ENCODE measurements around the gene RPEL1.
"Not testable (repeated sequence)": the region's sequence is repeated elsewhere in the genome, so short reads cannot be mapped to it uniquely, and the experiment has no call there.

The RPEL1 gene

DNA sequence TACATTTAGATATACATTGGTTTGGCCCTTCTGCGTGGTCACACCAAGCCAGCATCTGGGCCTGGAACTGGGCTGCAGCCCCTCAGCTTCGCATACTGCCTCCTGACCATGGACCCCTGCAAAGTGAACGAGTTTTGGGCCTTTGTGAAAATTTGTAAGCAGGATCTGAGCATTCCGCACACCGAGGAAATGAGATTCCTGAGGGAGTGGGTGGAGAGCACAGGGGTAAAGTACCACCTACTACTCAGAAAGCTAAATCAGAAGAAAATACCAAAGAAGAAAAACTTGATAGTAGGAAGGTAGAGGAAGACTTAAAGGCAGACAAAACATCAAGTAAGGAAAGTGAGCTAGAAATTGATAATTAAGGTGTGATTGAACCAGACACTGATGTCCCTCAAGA, 30.1 kb upstream of the RPEL1 start:
- intact Hi-C loops (cut with DNase I; ENCODE audit: low total_unique reads) = no loop called here
- peak in 1 of 2 donors; percentile 17 for DNase-seq
- peaks cover 0 to under 1% (median 0%) of the 10 kb centered on the region in 3 donors for H3K9me3 ChIP-seq
- H3K4me1 ChIP-seq = peaks cover 0 to 5% (median 0%) of the 10 kb centered on the region in 4 donors
- no peak overlapping the region for H3K27ac ChIP-seq
- H3K36me3 ChIP-seq = no peaks in the 10 kb centered on the region
- H3K4me3 ChIP-seq = no peak overlapping the region
- no peaks in the 10 kb centered on the region for H3K27me3 ChIP-seq
- TF ChIP-seq, protein P1, sequence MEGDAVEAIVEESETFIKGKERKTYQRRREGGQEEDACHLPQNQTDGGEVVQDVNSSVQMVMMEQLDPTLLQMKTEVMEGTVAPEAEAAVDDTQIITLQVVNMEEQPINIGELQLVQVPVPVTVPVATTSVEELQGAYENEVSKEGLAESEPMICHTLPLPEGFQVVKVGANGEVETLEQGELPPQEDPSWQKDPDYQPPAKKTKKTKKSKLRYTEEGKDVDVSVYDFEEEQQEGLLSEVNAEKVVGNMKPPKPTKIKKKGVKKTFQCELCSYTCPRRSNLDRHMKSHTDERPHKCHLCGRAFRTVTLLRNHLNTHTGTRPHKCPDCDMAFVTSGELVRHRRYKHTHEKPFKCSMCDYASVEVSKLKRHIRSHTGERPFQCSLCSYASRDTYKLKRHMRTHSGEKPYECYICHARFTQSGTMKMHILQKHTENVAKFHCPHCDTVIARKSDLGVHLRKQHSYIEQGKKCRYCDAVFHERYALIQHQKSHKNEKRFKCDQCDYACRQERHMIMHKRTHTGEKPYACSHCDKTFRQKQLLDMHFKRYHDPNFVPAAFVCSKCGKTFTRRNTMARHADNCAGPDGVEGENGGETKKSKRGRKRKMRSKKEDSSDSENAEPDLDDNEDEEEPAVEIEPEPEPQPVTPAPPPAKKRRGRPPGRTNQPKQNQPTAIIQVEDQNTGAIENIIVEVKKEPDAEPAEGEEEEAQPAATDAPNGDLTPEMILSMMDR (IDR thresholded peaks at IDR 0.05) = no peak

DNA sequence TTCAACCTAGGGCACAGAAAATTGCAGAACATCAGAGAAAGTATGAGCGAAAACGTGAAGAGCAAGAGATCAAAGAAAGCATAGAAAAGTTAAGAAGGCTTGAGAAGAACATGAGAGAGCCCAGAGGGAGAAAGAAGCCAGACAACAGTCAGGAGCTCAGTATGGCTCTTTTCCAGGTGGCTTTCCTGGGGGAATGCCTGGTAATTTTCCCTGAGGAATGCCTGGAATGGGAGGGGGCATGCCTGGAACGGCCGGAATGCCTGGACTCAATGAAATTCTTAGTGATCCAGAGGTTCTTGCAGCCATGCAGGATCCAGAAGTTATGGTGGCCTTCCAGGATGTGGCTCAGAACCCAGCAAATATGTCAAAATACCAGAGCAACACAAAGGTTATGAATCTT, 29.3 kb upstream of the RPEL1 start:
- H3K9me3 ChIP-seq; H3K4me3 ChIP-seq; H3K36me3 ChIP-seq; H3K27ac ChIP-seq; H3K4me1 ChIP-seq; intact Hi-C loops (cut with DNase I; ENCODE audit: low total_unique reads); H3K27me3 ChIP-seq: not testable (repeated sequence)
- peak in 1 of 2 donors; percentile 24 for DNase-seq

DNA sequence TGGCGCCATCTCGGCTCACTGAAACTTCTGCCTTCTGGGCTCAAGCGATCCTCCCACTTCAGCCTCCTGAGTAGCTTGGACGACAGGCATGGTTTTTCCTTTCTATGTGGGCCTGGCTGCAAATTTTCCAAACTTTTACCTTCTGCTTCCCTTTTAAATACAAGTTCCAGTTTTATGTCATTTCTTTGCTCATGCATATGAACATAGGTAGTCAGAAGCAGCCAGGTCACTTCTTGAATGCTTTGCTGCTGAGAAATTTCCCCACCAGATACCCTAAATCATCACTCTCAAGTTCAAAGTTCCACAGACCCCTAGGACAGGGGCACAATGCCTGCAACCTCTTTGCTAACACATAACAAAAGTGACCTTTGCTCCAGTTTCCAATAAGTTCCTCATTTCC, 21.6 kb upstream of the RPEL1 start:
- peaks cover 0 to 20% (median 18%) of the 10 kb centered on the region in 3 donors for H3K9me3 ChIP-seq
- no peaks in the 10 kb centered on the region for H3K27me3 ChIP-seq
- H3K27ac ChIP-seq = no peak overlapping the region
- intact Hi-C loops (cut with DNase I; ENCODE audit: low total_unique reads) = no loop called here
- H3K4me3 ChIP-seq = no peak overlapping the region
- TF ChIP-seq, protein P1 (IDR thresholded peaks at IDR 0.05) = no peak
- DNase-seq = no peak
- no peaks in the 10 kb centered on the region for H3K36me3 ChIP-seq
- H3K4me1 ChIP-seq = peaks cover 0 to 17% (median 7%) of the 10 kb centered on the region in 4 donors

DNA sequence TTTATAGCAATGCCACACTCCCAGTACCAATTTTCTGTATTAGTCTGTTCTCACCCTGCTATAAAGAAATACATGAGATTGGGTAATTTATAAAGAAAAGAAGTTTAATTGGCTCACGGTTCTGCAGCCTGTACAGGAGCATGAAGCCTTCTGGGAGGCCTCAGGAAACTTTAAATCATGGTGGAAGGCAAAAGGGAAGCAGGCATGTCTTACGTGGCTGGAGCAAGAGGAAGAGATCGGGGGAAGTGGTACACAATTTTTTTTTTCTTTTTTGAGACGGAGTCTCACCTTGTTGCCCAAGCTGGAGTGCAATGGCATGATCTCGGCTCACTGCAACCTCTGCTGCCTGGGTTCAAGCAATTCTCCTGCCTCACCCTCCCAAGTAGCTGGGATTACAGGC, 21.0 kb upstream of the RPEL1 start:
- peaks cover 0 to 23% (median 9%) of the 10 kb centered on the region in 4 donors for H3K4me1 ChIP-seq
- DNase-seq; H3K4me3 ChIP-seq; H3K36me3 ChIP-seq; H3K27me3 ChIP-seq; intact Hi-C loops (cut with DNase I; ENCODE audit: low total_unique reads); H3K27ac ChIP-seq: not testable (repeated sequence)
- peaks cover 0 to 20% (median 18%) of the 10 kb centered on the region in 3 donors for H3K9me3 ChIP-seq

DNA sequence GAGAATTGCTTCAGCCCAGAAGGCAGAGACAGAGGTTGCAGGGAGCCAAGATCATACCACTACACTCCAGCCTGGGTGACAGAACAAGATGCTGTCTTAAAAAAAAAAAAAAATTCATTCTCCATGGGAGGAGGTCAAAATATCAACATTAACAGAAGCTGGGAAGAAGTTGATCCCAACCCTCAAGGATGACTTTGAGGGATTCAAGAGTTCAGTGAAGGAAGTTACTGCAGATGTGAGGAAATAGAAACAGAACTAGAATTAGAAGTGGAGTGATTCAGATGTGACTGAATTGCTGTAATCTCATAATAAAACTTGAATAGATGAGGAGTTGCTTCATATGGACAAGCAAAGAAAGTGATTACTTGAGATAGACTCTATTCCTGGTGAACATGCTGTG, 19.7 kb upstream of the RPEL1 start:
- DNase-seq = no peak
- Histone ChIP-seq H3K4me3 (no peak overlapping the region), H3K9me3 (peaks cover 0 to 20% (median 18%) of the 10 kb centered on the region in 3 donors), H3K27me3 (no peaks in the 10 kb centered on the region), H3K4me1 (peaks cover 0 to 35% (median 19%) of the 10 kb centered on the region in 4 donors), H3K36me3 (no peaks in the 10 kb centered on the region), H3K27ac (no peak overlapping the region)
- TF ChIP-seq, protein P1 (IDR thresholded peaks at IDR 0.05) = no peak
- intact Hi-C loops (cut with DNase I; ENCODE audit: low total_unique reads) = no loop called here

DNA sequence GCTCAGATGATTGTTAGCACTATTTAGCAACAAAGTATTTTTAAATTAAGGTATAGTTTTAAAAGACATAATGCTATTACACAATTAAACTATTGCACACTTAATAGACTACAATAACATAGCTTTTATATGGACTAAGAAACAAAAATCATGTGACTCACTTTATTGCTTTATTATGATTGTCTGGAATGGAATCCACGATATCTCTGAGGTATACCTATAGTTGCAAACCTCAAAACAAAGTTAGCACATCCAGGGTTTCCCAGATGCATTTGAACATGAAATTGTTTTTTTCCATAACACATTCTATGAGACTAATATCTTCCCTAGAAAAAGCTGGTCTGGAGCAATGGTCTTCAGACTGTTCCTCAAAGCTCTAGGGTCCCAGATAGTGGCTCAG, 18.3 kb upstream of the RPEL1 start:
- peak overlapping the region; percentile 61 to 69 for H3K27ac ChIP-seq
- intact Hi-C loops (cut with DNase I; ENCODE audit: low total_unique reads) = no loop called here
- H3K36me3 ChIP-seq = no peaks in the 10 kb centered on the region
- H3K4me1 ChIP-seq = peaks cover 0 to 47% (median 29%) of the 10 kb centered on the region in 4 donors
- TF ChIP-seq, protein P1 (IDR thresholded peaks at IDR 0.05) = no peak
- no peaks in the 10 kb centered on the region for H3K27me3 ChIP-seq
- H3K9me3 ChIP-seq = peaks cover 0 to 20% (median 18%) of the 10 kb centered on the region in 3 donors
- H3K4me3 ChIP-seq = no peak overlapping the region
- DNase-seq = no peak

DNA sequence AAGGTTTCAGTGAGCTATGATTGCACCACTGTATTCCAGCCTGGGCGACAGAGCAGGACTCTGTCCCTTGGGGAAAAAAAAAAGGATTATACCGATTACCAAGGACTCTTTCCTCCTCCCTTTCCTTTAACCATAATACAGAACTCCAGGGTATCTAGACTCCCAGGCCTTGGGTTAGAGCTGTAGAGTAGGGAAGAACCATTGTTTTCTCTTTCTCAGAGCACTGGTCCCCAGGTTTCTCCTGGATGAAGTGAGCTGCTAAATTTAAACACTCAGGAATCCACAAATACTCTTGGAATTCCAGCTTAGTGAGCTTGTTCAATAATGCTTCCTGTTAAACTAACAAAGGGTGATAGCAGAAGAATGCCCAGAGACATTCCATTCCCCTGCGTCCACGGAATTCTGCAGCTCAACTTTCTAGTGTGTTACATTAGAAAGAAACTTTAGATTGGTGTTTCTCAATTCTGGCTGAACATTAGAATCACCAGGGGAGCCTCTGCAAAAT, 14.6 kb upstream of the RPEL1 start:
- H3K4me1 ChIP-seq = peaks cover 0 to 47% (median 29%) of the 10 kb centered on the region in 4 donors
- DNase-seq = no peak
- no peak overlapping the region for H3K4me3 ChIP-seq
- TF ChIP-seq, protein P1 (IDR thresholded peaks at IDR 0.05) = no peak
- H3K27ac ChIP-seq = peak overlapping the region; percentile 61 to 69
- H3K9me3 ChIP-seq = no peaks in the 10 kb centered on the region
- H3K27me3 ChIP-seq = no peaks in the 10 kb centered on the region
- intact Hi-C loops (cut with DNase I; ENCODE audit: low total_unique reads) = no loop called here
- no peaks in the 10 kb centered on the region for H3K36me3 ChIP-seq
